IPS-15b (cell line): ENCODE data around the gene WDFY1.
"Not testable (repeated sequence)": the region's sequence is repeated elsewhere in the genome, so short reads cannot be mapped to it uniquely, and the experiment has no call there.

Experiments used
- H3K27me3 ChIP-seq: one replicate; pipeline ENCODE4 v1.6.1; 2013; ENCODE audit warnings: low read length; ENCODE audit not compliant: control insufficient read depth, insufficient read depth
- H3K36me3 ChIP-seq: one replicate; pipeline ENCODE4 v1.6.1; 2013; ENCODE audit warnings: low read length; ENCODE audit not compliant: control insufficient read depth, insufficient read depth
- H3K4me1 ChIP-seq: one replicate; pipeline ENCODE4 v1.6.1; 2013; ENCODE audit warnings: mild to moderate bottlenecking, low read length; ENCODE audit not compliant: control insufficient read depth, insufficient read depth
- H3K4me3 ChIP-seq: one replicate; pipeline ENCODE4 v1.5.1; 2013; ENCODE audit warnings: low read depth, low read length
- H3K9ac ChIP-seq: one replicate; pipeline ENCODE4 v1.6.1; 2013; ENCODE audit warnings: low read depth, mild to moderate bottlenecking, low read length
- H3K9me3 ChIP-seq: one replicate; pipeline ENCODE4 v1.6.1; 2013; ENCODE audit warnings: mild to moderate bottlenecking, low read length; ENCODE audit not compliant: control insufficient read depth, insufficient read depth

The WDFY1 gene

DNA sequence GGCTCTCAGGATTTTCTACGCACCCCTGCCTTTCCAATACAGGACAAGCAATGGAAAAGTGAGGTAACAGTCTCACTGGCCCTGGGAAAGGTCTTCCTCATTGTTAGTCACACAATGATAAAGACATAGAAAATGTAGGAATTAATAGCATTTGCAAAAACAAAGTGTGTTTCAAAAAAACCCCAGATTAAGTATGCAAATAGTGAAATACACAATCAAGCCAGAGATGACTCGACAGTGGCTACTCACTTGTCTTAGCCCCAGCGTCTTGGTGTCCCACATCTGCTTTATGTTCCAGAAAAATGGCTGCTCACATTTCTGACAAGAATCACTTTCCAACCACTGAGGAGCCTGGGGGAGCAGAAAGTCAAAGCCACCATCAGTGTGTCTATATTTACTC is 60.7 kb downstream of the WDFY1 start:
- no peak overlapping the region for H3K9ac ChIP-seq
- H3K9me3 ChIP-seq, result no peaks in the 10 kb centered on the region
- no peaks in the 10 kb centered on the region for H3K4me1 ChIP-seq
- peaks cover 10% of the 10 kb centered on the region for H3K36me3 ChIP-seq
- no peaks in the 10 kb centered on the region for H3K27me3 ChIP-seq
- no peak overlapping the region for H3K4me3 ChIP-seq

DNA sequence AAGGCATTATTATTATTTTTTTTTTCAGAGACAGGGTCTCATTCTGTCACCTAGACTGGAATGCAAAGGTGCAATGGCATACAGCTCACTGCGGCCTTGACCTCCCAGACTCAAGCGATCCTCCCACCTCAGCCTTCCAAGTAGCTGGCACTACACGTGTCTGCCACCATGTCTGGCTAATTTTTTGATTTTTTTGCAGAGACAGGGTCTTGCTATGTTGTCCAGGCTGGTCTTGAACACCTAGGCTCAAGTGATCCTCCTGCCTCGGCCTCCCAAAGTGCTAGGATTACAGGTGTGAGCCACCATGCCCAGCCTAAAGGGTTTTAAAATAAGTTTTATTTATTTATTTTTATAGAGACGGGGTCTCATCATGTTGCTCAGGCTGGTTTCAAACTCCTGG is 62.4 kb downstream of the WDFY1 start:
- H3K4me1 ChIP-seq, result no peaks in the 10 kb centered on the region
- no peak overlapping the region for H3K9ac ChIP-seq
- H3K36me3 ChIP-seq, result peaks cover 16% of the 10 kb centered on the region
- H3K4me3 ChIP-seq, result no peak overlapping the region
- no peaks in the 10 kb centered on the region for H3K9me3 ChIP-seq
- H3K27me3 ChIP-seq, result no peaks in the 10 kb centered on the region

DNA sequence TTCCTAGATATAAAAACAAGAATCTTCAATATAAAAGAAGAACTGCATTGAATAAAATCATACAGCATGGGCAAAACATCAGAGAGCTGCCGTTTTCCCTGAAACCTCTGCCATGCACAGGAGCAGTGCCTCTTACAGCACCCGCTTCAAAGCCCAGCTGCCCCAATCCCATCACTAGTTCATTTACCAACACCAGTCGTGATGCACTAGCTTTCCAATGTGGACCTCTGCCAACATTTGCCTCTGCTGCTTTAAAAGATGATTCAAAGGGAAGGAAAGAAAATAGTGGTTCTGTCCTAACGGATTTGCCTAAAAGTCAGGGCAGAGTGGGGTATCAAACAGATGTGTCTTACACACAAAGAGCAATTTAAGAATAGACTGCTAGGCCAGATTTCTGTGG is 64.3 kb downstream of the WDFY1 start:
- H3K9me3 ChIP-seq, result no peaks in the 10 kb centered on the region
- no peak overlapping the region for H3K9ac ChIP-seq
- no peaks in the 10 kb centered on the region for H3K4me1 ChIP-seq
- H3K36me3 ChIP-seq, result peaks cover 20% of the 10 kb centered on the region
- no peaks in the 10 kb centered on the region for H3K27me3 ChIP-seq
- no peak overlapping the region for H3K4me3 ChIP-seq

DNA sequence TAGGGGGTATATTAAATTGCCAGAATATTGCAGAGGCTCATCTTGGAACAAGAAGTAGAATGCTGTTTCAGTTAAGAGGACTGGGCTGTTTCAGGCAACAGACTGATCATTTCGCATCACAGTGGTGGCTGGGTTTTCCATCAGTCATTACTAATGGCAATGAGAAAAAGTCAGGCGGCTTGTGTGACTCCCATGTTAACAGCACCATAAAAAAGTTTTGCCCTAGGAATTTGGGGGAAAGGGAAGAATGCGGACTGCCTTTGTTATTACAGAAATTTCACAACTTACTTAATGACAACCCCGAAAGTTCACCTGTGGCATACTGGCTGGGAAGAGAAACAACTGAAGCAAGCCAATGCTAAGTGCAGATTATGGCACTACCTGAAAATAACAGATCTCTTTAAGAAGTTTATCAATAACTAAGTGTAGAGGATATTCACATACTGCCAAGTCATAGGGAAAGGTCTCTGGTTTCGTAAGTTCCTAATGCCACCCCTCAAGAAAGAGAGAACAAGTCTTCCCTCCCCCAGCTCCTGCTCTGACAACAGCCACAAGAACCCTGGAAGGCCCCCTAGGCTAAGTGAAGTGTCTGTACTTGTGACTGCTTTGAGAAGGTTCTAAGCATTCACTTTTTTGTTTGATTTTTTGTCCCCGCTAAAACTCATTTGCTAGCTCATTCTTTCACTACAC is 67.3 kb downstream of the WDFY1 start:
- peaks cover 17% of the 10 kb centered on the region for H3K36me3 ChIP-seq
- H3K4me3 ChIP-seq, result no peak overlapping the region
- H3K27me3 ChIP-seq, result no peaks in the 10 kb centered on the region
- H3K9ac ChIP-seq, result no peak overlapping the region
- no peaks in the 10 kb centered on the region for H3K4me1 ChIP-seq
- H3K9me3 ChIP-seq, result no peaks in the 10 kb centered on the region

DNA sequence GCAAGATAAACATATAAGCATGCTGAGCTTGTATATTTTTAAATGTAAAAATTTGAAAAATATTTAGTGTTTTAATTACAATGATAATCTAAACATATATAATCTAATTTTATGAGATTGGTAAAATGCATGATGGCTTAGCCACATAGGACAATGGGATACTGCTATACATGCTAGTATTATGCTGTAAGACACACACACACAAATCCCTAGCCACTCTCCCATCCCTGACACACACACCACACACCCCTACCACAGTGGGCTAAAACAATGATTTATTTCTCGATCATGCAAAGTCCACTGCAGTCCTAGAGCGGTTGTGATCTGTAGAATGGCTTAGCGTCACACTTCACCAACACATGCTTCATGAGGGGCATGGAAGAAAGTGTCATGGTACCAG is 71.5 kb downstream of the WDFY1 start:
- Histone ChIP-seq H3K9ac (no peak overlapping the region), H3K4me3 (no peak overlapping the region), H3K9me3 (no peaks in the 10 kb centered on the region), H3K4me1 (no peaks in the 10 kb centered on the region), H3K27me3 (no peaks in the 10 kb centered on the region), H3K36me3 (peaks cover 8% of the 10 kb centered on the region)

DNA sequence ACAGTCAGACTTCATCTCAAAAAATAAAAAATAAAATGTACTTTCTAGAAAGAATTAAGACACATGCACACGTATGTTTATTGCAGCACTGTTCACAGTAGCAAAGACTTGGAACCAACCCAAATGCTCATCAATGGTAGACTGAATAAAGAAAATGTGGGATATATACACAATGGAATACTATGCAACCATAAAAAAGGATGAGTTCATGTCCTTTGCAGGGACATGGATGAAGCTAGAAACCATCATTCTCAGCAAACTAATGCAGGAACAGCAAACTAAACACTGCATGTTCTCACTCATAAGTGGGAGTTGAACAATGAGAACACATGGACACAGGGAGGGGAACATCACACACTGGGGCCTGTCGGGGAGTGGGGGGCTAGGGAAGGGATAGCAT is 72.4 kb downstream of the WDFY1 start:
- H3K27me3 ChIP-seq, H3K4me1 ChIP-seq, H3K9me3 ChIP-seq, H3K36me3 ChIP-seq, H3K9ac ChIP-seq, H3K4me3 ChIP-seq: not testable (repeated sequence)

DNA sequence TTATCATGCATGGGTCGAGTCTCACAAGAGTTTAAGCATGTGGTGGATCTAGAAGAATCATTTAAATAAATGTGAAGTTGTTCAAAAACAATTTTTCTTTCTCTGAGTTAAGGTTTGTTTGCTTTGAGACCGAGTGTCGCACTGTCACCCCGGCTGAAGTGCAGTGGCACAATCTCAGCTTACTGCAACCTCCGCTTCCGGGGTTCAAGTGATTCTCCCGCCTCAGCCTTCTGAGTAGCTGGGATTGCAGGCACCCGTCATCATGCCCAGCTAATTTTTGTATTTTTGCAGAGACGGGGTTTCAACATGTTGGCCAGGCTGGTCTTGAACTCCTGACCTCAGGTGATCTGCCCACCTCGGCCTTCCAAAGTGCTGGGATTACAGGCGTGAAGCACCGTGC is 73.5 kb downstream of the WDFY1 start:
- not testable (repeated sequence) for H3K36me3 ChIP-seq, H3K27me3 ChIP-seq, H3K9me3 ChIP-seq, H3K9ac ChIP-seq, H3K4me1 ChIP-seq, H3K4me3 ChIP-seq

DNA sequence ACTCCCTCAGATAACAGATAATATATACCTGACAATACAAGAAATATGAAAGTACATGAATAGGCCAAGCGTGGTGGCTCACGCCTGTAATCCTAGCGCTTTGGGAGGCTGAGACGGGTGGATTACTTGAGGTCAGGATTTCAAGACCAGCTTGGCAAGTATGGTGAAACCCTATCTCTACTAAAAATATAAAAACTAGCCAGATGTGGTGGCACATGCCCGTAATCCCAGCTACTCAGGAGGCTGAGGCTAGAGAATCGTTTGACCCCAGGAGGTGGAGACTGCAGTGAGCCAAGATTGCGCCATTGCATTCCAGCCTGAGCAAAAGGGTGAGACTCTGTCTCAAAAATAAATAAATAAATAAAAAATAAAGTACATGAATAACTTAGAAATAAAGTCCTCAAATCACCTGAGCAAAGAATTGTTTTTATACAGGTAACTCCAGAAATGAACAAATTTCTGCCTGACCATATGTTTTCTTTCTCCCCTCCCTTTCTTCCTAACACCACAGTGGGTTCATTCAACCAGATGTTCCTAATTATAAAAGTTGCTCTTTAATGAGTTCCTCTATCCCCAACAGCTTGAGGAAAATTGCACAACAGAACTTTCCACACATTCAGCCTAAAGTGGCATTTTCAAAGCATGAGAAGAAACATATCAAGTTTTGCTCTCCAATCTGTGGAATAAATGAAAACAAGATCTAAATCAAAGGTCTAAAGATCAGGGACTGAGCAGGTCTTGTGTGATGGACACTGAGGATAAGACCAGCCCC is 74.1 kb downstream of the WDFY1 start:
- H3K36me3 ChIP-seq, result no peaks in the 10 kb centered on the region
- no peak overlapping the region for H3K4me3 ChIP-seq
- H3K27me3 ChIP-seq, result no peaks in the 10 kb centered on the region
- H3K4me1 ChIP-seq, result no peaks in the 10 kb centered on the region
- H3K9me3 ChIP-seq, result no peaks in the 10 kb centered on the region
- no peak overlapping the region for H3K9ac ChIP-seq

DNA sequence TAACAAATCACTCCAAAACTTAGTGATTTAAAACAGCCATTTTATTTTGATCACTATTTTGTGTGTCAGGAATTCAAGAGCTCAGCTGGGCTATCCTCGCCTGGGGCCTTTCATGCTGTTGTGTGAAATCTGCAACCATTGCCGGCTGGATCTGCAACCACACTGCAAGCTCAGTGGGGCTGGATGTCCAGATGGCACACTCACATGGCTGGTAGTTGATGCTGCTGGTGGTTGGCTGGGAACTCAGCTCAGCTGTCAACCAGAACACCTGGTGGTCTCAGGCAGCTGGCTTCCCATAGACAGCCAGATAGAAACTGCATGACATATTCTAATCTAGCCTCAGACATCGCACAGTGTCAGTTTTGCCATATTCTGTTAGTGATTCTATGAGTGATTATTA is 77.1 kb downstream of the WDFY1 start:
- Histone ChIP-seq H3K9me3 (no peaks in the 10 kb centered on the region), H3K9ac (no peak overlapping the region), H3K36me3 (no peaks in the 10 kb centered on the region), H3K4me1 (no peaks in the 10 kb centered on the region), H3K27me3 (no peaks in the 10 kb centered on the region), H3K4me3 (no peak overlapping the region)

DNA sequence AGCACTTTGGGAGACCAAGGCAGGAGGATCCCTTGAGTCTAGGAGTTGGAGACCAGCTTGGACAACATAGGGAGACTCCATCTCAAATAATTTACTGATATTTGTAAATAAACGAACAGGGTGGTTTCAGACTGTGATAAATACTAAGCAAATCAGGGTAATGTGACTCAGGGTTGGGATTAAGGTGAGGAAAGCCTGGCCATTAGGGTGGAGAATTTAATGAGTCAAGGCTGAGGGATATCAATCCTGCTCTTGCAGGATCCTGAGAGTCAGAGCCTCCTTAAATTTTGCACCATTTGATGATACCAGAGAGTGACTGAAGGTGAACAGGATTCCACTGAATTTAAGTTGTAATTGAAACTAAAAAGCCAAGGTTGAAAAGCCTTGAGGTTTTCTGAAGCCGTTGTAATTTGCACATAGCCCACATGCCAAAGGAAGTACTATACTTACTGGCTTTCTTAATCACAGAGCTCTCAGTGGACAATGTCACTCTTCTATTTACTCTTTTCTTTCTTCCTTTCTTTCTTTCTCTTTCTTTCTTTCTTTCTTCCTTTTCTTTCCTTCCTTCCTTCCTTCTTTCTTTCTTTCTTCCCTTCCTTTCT is 79.1 kb downstream of the WDFY1 start:
- H3K9me3 ChIP-seq, result no peaks in the 10 kb centered on the region
- no peaks in the 10 kb centered on the region for H3K4me1 ChIP-seq
- no peaks in the 10 kb centered on the region for H3K27me3 ChIP-seq
- H3K4me3 ChIP-seq, result no peak overlapping the region
- no peak overlapping the region for H3K9ac ChIP-seq
- no peaks in the 10 kb centered on the region for H3K36me3 ChIP-seq

DNA sequence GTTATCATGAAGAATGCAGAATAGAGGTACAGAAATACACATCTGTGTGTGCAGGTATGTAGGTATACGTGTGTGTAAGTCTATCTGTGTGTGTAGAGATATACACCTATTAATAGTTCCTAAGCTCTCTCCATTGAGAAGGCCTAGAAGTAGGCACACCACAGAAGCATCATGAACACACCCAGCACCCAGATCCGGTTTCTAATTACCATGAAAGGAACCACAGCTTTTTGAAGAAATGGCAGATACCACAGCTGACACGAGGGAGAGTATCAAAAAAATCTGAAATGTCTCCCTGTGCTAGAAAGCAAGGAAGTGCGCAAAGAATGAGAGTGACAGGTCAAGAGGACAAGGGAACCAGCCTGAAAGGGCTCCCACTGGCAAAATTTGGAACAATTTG is 80.0 kb downstream of the WDFY1 start:
- Histone ChIP-seq H3K9me3 (no peaks in the 10 kb centered on the region), H3K36me3 (no peaks in the 10 kb centered on the region), H3K9ac (no peak overlapping the region), H3K4me3 (no peak overlapping the region), H3K27me3 (no peaks in the 10 kb centered on the region), H3K4me1 (no peaks in the 10 kb centered on the region)

DNA sequence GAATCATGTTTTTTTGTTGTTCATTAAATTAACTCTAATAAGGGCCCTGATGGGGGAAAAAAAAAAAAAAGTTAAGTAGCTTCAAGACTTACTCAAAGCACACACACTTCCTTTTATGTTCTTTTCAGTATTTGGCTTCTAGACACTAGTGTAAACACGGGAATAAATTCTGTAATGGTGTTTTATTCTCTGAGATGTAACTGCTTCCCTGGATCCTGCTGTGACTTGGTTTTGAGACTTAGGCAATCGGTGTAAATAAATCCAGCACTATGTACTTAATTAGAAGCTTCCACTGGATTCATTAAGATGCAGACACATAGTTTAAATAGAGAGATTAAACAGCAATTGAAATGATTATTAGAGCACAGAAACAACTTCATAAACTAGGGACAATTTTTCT is 81.6 kb downstream of the WDFY1 start:
- Histone ChIP-seq H3K36me3 (no peaks in the 10 kb centered on the region), H3K27me3 (no peaks in the 10 kb centered on the region), H3K4me1 (no peaks in the 10 kb centered on the region), H3K9me3 (no peaks in the 10 kb centered on the region), H3K4me3 (no peak overlapping the region), H3K9ac (no peak overlapping the region)
